Stimulated activated CD4-positive, alpha-beta T cell treated with anti-CD3 and anti-CD28 coated beads, Interleukin-1b, Interleukin-23, amount 100 ng/mL, for 4 hours (primary cell): ENCODE measurements around the gene SLITRK3.
A peak's percentile ranks its signal among the peaks of the same experiment; 100 is the strongest.

Experiments used
- DNase-seq, 2 donors: peaks; one replicate each; pipeline ENCODE4 v3.0.0-alpha.2; 2020; ENCODE audit warnings: low read depth in 2 of 2

Gene SLITRK3, protein sequence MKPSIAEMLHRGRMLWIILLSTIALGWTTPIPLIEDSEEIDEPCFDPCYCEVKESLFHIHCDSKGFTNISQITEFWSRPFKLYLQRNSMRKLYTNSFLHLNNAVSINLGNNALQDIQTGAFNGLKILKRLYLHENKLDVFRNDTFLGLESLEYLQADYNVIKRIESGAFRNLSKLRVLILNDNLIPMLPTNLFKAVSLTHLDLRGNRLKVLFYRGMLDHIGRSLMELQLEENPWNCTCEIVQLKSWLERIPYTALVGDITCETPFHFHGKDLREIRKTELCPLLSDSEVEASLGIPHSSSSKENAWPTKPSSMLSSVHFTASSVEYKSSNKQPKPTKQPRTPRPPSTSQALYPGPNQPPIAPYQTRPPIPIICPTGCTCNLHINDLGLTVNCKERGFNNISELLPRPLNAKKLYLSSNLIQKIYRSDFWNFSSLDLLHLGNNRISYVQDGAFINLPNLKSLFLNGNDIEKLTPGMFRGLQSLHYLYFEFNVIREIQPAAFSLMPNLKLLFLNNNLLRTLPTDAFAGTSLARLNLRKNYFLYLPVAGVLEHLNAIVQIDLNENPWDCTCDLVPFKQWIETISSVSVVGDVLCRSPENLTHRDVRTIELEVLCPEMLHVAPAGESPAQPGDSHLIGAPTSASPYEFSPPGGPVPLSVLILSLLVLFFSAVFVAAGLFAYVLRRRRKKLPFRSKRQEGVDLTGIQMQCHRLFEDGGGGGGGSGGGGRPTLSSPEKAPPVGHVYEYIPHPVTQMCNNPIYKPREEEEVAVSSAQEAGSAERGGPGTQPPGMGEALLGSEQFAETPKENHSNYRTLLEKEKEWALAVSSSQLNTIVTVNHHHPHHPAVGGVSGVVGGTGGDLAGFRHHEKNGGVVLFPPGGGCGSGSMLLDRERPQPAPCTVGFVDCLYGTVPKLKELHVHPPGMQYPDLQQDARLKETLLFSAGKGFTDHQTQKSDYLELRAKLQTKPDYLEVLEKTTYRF

DNA sequence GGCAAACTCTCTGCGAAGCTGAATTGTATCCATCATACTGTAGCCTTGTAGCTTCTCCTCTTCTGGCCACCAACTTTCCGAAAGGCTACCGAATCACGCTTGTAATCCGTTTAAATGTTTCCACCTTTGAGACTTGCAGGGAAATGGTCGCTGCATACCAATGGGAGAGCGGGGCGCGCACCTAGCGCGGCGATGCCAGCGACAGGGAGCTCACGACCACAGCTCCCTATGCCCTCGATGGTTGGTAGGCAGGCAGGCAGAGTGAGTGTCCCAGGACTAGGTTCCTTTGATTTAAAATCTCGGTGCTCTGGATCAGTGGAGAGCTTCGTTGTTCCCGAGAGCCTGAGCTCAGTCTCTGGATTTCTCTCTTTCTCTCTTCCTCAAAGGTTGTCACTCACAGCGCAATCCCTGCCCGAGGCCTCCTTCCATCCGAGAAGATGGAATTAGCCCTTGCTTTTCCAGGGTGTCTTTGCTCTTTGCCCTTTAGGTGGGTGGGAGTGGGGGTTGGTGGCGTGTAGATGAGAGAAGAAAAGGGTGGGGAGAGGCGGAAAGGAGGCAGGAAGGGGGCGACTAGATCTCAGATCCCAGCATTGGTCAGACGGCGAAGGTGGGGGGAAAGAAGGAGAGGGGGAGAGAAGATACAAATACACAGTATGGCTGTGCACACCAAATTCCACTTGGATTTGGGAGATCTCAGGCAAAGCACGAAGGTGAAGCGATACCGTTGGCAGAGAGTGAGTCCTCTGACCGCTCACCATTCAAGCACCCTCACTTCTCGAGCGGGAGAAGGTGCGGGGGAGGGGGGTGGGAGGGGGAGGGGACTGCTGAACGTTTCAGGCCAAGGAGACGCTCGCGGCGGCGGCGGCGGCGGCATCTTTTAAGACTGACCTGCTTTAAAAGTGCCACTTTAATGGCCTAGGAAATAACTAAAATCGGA, at the start of gene SLITRK3:
TSS of gene SLITRK3 (minus strand) at position 745 of the 937 bp plus-strand sequence. CDS start 5,554 bp downstream, outside the sequence.
- DNase-seq, result no peak

GRCh38 chr3:165243597-165243996, 47.4 kb upstream of the SLITRK3 start:
- DNase-seq, result no peak

GRCh38 chr3:165233501-165234195, 37.5 kb upstream of the SLITRK3 start:
- no peak for DNase-seq

DNA sequence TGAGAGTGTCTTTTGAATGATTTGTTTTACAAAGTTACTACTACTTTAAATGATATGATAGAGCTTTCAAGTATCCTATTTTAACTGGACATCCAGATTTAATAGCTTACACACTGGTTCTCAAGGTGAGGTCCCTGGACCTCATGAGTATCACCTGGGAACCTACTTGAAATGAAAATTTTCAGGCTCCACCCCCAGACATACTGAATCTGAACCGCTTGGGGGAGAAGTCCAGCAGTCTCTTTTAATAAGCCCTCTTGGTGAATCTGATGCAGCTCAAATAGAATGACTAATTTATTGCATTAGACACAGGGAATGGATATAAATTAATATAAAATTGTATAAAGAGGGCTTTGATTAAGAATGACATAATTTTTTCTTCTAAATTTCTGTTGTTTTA, 29.4 kb upstream of the SLITRK3 start:
- DNase-seq, result no peak

GRCh38 chr3:165217739-165218138, 21.6 kb upstream of the SLITRK3 start:
- DNase-seq, result no peak

GRCh38 chr3:165212580-165212979, 16.4 kb upstream of the SLITRK3 start:
- no peak for DNase-seq

DNA sequence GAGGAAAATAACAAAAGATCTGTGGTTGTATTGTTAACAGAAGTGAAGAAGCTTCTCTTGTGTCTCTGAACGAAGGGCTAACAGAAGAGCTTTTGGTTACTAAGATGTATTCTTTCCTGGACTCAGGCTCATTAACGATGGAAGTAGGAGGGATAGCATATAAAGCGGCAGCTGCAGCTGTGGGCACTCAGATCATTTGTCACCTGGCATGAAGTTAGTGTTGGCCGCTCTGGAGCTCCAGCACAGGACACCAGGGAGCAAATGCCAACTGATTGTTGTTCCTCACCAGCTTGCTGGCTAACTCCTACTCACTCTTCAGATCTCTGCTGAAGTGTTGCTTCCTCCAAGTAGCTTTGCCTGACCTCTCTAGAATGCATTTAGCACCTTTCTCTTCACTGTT, 15.5 kb upstream of the SLITRK3 start:
- DNase-seq, result no peak

DNA sequence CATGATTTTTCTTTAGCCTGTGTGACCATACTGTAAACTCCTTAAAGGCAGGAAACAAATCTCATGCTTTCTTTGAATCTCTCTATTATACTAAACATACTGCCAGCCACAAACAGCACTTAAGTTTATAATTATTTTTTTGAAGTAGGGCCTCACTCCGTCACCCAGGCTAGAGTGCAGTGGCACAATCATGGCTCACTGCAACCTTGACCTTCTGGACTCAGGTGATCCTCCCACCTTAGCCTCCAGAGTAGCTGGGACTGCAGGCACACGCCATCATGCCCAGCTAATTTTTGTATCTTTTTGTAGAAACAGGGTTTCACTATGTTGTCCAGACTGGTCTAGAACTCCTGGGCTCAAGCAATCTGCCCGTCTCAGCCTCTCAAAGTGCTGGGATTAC, 14.5 kb upstream of the SLITRK3 start:
- no peak for DNase-seq

- DNase-seq, result no peak
Observed at GRCh38 chr3:165210132-165210531, 13.9 kb upstream of the SLITRK3 start.

- peak in 1 of 2 donors; percentile 6 for DNase-seq
Observed at GRCh38 chr3:165206454-165207266, 10.5 kb upstream of the SLITRK3 start.

DNA sequence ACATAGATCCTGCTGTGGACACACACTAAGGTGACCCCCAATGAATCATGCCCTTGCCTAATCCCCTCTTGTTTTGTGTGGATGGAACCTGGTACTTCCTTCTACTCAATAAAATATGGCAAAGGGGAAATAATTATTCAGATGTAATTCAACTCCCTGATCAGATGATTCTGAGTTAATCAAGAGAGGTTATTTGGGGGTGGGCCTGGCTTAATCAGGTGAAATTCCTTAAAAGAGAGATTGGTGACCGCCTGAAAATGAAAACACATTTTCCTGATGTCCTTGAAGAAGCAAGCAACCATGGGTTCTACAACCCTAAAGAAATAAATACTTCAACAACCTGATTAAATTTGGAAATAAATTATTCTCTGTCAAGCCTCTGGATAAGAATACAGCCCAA, 8.3 kb upstream of the SLITRK3 start:
- DNase-seq, result no peak

- DNase-seq, result no peak
Observed at GRCh38 chr3:165202995-165203394, 6.8 kb upstream of the SLITRK3 start.

DNA sequence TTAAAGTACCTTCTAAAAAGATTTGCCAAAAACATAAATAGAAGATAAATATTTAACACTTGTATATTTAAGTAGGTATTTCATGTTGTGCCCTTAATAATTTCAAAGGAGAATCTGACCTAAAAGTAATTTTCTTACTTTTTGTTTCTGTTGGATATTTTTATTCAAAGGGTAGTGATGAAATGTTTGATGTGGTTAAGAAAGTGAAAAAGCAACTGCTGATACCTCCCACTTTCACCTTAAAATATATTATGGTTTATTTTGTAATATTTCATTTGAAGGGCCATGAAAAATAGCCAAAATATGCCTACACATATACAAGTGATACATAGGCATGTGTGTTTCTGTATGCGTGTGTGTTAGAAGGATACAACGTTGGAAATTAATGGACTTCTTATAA, 5.8 kb upstream of the SLITRK3 start:
- DNase-seq, result no peak

- DNase-seq, result no peak
Observed at GRCh38 chr3:165197481-165197800, 1.3 kb upstream of the SLITRK3 start.

GRCh38 chr3:165196577-165197480, 645 bp upstream of the SLITRK3 start:
- DNase-seq, result no peak

- no peak for DNase-seq
Observed at GRCh38 chr3:165195241-165195639, 944 bp downstream of the SLITRK3 start.

GRCh38 chr3:165194511-165195240, 1.5 kb downstream of the SLITRK3 start:
- no peak for DNase-seq
